PC-9 (cell line): ENCODE data around the gene ZMYND15.

Experiments
- EZH2 ChIP-seq: fragments of 200-600 bp; sonication (generic); IDR thresholded peaks from 2 replicates; pipeline ENCODE4 v1.8.0; 2017; ENCODE audit warnings: antibody characterized with exemption, low read depth
- TF ChIP-seq, protein P1 (sequence below): fragments of 200-600 bp; sonication (generic); conservative IDR thresholded peaks from 2 replicates; pipeline ENCODE4 v1.6.1; 2017; ENCODE audit warnings: mixed run types, antibody characterized with exemption, mild to moderate bottlenecking, moderate library complexity

GRCh38 chr17:4690745-4691144 lies 48.9 kb upstream of the ZMYND15 start:
- no peak for TF ChIP-seq EZH2
- TF ChIP-seq, protein P1, sequence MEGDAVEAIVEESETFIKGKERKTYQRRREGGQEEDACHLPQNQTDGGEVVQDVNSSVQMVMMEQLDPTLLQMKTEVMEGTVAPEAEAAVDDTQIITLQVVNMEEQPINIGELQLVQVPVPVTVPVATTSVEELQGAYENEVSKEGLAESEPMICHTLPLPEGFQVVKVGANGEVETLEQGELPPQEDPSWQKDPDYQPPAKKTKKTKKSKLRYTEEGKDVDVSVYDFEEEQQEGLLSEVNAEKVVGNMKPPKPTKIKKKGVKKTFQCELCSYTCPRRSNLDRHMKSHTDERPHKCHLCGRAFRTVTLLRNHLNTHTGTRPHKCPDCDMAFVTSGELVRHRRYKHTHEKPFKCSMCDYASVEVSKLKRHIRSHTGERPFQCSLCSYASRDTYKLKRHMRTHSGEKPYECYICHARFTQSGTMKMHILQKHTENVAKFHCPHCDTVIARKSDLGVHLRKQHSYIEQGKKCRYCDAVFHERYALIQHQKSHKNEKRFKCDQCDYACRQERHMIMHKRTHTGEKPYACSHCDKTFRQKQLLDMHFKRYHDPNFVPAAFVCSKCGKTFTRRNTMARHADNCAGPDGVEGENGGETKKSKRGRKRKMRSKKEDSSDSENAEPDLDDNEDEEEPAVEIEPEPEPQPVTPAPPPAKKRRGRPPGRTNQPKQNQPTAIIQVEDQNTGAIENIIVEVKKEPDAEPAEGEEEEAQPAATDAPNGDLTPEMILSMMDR, result no peak
